H9 (cell line): ENCODE measurements around the gene COPB2. TPM values are rescaled to one million over a fixed set of nuclear protein-coding genes. Genes with fewer than 3 reads are reported as not detected.

Experiments used
- DNase-seq: peaks from one replicate; pipeline ENCODE4 v3.0.0-alpha.2; 2017
- H2AFZ ChIP-seq: one replicate; pipeline ENCODE4 v1.6.1; 2013; ENCODE audit warnings: mild to moderate bottlenecking, low read length, control low read depth, moderate library complexity
- H2AK5ac ChIP-seq: 2 replicates; pipeline ENCODE4 v1.6.1; 2013; ENCODE audit warnings: low read length, control low read depth, mixed read lengths; ENCODE audit not compliant: insufficient read length
- H2BK120ac ChIP-seq: one replicate; pipeline ENCODE4 v1.6.1; 2013; ENCODE audit warnings: low read depth, mild to moderate bottlenecking, low read length, control low read depth, inconsistent platforms; ENCODE audit not compliant: poor library complexity, severe bottlenecking
- H2BK12ac ChIP-seq: 2 replicates; pipeline ENCODE4 v1.6.1; 2013; ENCODE audit warnings: low read length, control low read depth, mixed read lengths, low read depth; ENCODE audit not compliant: insufficient read length
- H2BK15ac ChIP-seq: 2 replicates; pipeline ENCODE4 v1.6.1; 2013; ENCODE audit warnings: low read depth, low read length, control low read depth
- H2BK20ac ChIP-seq: one replicate; pipeline ENCODE4 v1.6.1; 2013; ENCODE audit warnings: low read depth, mild to moderate bottlenecking, low read length, control low read depth, inconsistent platforms; ENCODE audit not compliant: poor library complexity, severe bottlenecking
- H2BK5ac ChIP-seq: 2 replicates; pipeline ENCODE4 v1.6.1; 2013; ENCODE audit warnings: low read length, control low read depth, mixed read lengths; ENCODE audit not compliant: insufficient read length
- H3K14ac ChIP-seq: 2 replicates; pipeline ENCODE4 v1.6.1; 2013; ENCODE audit warnings: low read length, control low read depth; ENCODE audit not compliant: insufficient read depth
- H3K18ac ChIP-seq: 2 replicates; pipeline ENCODE4 v1.6.1; 2013; ENCODE audit warnings: low read depth, mild to moderate bottlenecking, mixed read lengths, low read length, control low read depth; ENCODE audit not compliant: insufficient read length
- H3K23ac ChIP-seq: 2 replicates; pipeline ENCODE4 v1.6.1; 2013; ENCODE audit warnings: low read length, control low read depth, mixed read lengths, low read depth; ENCODE audit not compliant: insufficient read length
- H3K23me2 ChIP-seq: 2 replicates; pipeline ENCODE4 v1.6.1; 2013; ENCODE audit warnings: low read depth, mild to moderate bottlenecking, mixed read lengths, low read length, control low read depth; ENCODE audit not compliant: insufficient read length, poor library complexity, severe bottlenecking
- H3K27ac ChIP-seq: 2 replicates; pipeline ENCODE4 v1.5.1; 2013; ENCODE audit warnings: low read length, control low read depth, mixed read lengths, low read depth; ENCODE audit not compliant: insufficient read length
- H3K27me3 ChIP-seq: 2 replicates; pipeline ENCODE4 v1.6.1; 2013; ENCODE audit warnings: low read length, control low read depth, inconsistent platforms; ENCODE audit not compliant: insufficient read depth
- H3K4ac ChIP-seq: 2 replicates; pipeline ENCODE4 v1.6.1; 2013; ENCODE audit warnings: low read depth, mild to moderate bottlenecking, control low read depth, inconsistent platforms, low read length, moderate library complexity
- H3K4me1 ChIP-seq: 2 replicates; pipeline ENCODE4 v1.6.1; 2013; ENCODE audit warnings: low read length, control low read depth, inconsistent platforms; ENCODE audit not compliant: insufficient read depth
- H3K4me2 ChIP-seq: 2 replicates; pipeline ENCODE4 v1.6.1; 2013; ENCODE audit warnings: low read length, control low read depth, mixed read lengths; ENCODE audit not compliant: insufficient read length, insufficient read depth
- H3K56ac ChIP-seq: 2 replicates; pipeline ENCODE4 v1.6.1; 2013; ENCODE audit warnings: low read depth, mild to moderate bottlenecking, mixed read lengths, low read length, control low read depth; ENCODE audit not compliant: insufficient read length
- H3K79me1 ChIP-seq: 2 replicates; pipeline ENCODE4 v1.6.1; 2013; ENCODE audit warnings: low read depth, mild to moderate bottlenecking, moderate library complexity, low read length, control low read depth, inconsistent platforms; ENCODE audit not compliant: insufficient read depth, poor library complexity, severe bottlenecking
- H3K79me2 ChIP-seq: 2 replicates; pipeline ENCODE4 v1.6.1; 2013; ENCODE audit warnings: low read length, control low read depth, inconsistent platforms; ENCODE audit not compliant: insufficient read depth
- H3K9ac ChIP-seq: 2 replicates; pipeline ENCODE4 v1.6.1; 2013; ENCODE audit warnings: low read length, control low read depth, mixed read lengths; ENCODE audit not compliant: insufficient read length; ENCODE audit errors: extremely low read depth
- H3K9me3 ChIP-seq: one replicate; pipeline ENCODE4 v1.6.1; 2013; ENCODE audit warnings: low read depth, low read length, inconsistent platforms; ENCODE audit not compliant: control insufficient read depth
- H3T11ph ChIP-seq: one replicate; pipeline ENCODE4 v1.6.1; 2013; ENCODE audit warnings: mild to moderate bottlenecking, low read length, control low read depth, inconsistent platforms
- H4K20me1 ChIP-seq: one replicate; pipeline ENCODE4 v1.6.1; 2013; ENCODE audit not compliant: control insufficient read depth, insufficient read length, insufficient read depth
- H4K5ac ChIP-seq: 2 replicates; pipeline ENCODE4 v1.6.1; 2013; ENCODE audit warnings: low read depth, mild to moderate bottlenecking, mixed read lengths, low read length, control low read depth; ENCODE audit not compliant: insufficient read length
- H4K8ac ChIP-seq: replicated peaks from 2 replicates; pipeline ENCODE4 v1.6.1; 2013; ENCODE audit warnings: low read length, control low read depth, mixed read lengths, low read depth; ENCODE audit not compliant: insufficient read length
- H4K91ac ChIP-seq: 2 replicates; pipeline ENCODE4 v1.6.1; 2013; ENCODE audit warnings: low read depth, mild to moderate bottlenecking, moderate library complexity, mixed read lengths, low read length, control low read depth; ENCODE audit not compliant: insufficient read length
- H3K27ac Mint-ChIP-seq, 3 experiments: 2 replicates in 2 of 3; 3 replicates in 1 of 3; pipeline ENCODE4 v1.8.0; 2020 to 2021; ENCODE audit warnings: mixed read lengths in 3 of 3, mild to moderate bottlenecking in 1 of 3, moderate library complexity in 1 of 3
- H3K27me3 Mint-ChIP-seq: 2 replicates; pipeline ENCODE4 v1.8.0; 2021; ENCODE audit warnings: low read depth, mild to moderate bottlenecking, moderate library complexity, mixed read lengths
- H3K36me3 Mint-ChIP-seq, 3 experiments: 2 replicates in 2 of 3; 3 replicates in 1 of 3; pipeline ENCODE4 v1.8.0; 2020 to 2021; ENCODE audit warnings: low read depth in 3 of 3, mixed read lengths in 3 of 3; ENCODE audit not compliant: insufficient read depth in 1 of 3
- H3K4me1 Mint-ChIP-seq, 2 experiments: 2 replicates each; pipeline ENCODE4 v1.8.0; 2020; ENCODE audit warnings: mixed read lengths in 2 of 2
- H3K4me3 Mint-ChIP-seq, 2 experiments: 2 replicates in 1 of 2; 3 replicates in 1 of 2; pipeline ENCODE4 v1.8.0; 2020 to 2021; ENCODE audit warnings: mild to moderate bottlenecking in 2 of 2, mixed read lengths in 2 of 2, moderate library complexity in 1 of 2
- H3K9me3 Mint-ChIP-seq, 2 experiments: 2 replicates in 1 of 2; 3 replicates in 1 of 2; pipeline ENCODE4 v1.8.0; 2020; ENCODE audit warnings: mild to moderate bottlenecking in 2 of 2, mixed read lengths in 2 of 2, moderate library complexity in 1 of 2
- WGBS: extraction: QIAGEN DNeasy Blood & Tissue Kit; methylation state at CpG from one replicate; pipeline ENCODE4 v1.1.7; 2013; ENCODE audit warnings: missing lambda C conversion rate, low lambda C conversion rate, mixed read lengths; ENCODE audit not compliant: insufficient read length; ENCODE audit errors: extremely low coverage; 5-methylcytosine and 5-hydroxymethylcytosine counted together
- total RNA-seq: library from RNA; stranded (reverse); gene quantifications from 2 replicates; pipeline ENCODE4 v1.2.1, GENCODE V29; 2021
- TF ChIP-seq, protein P1 (sequence below): fragments of 200-600 bp; sonication (generic); conservative IDR thresholded peaks from 3 replicates; pipeline ENCODE4 v1.8.0; 2021; ENCODE audit warnings: antibody characterized with exemption, mild to moderate bottlenecking

Gene COPB2
- total RNA-seq, 1 experiment from 2014 or later, result 121 TPM

DNA sequence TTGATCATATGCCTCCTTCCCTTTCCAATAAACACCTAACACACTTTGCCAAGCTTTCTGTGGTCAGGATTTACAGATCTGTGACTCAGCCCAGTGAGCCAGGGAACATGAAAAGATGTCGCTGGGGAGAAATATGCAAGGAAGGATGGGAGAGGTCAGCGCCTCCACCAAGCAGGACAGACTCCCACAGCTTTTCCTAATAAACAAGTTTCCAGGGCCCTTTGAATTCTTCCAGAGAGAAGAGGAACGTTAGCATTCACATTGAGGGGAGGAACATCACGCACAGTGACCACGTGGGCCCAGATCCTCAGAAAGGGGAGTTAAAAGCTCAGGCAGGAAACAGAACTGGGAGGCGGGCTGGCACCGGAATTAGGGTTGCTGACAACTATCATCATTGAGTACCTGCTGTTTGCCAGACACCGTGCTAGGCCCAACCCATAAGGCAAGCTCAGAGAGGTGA, 78.9 kb downstream of the COPB2 start:
- no peaks in the 10 kb centered on the region for H3K4me1 ChIP-seq
- H3K27ac ChIP-seq, result no peak overlapping the region

More for the DNA sequence above, 78.9 kb downstream of the COPB2 start:
- Histone ChIP-seq H3K9me3 (no peaks in the 10 kb centered on the region), H2BK20ac (no peak overlapping the region), H3K4me2 (no peak overlapping the region), H2BK120ac (no peak overlapping the region), H3K18ac (no peak overlapping the region), H3K14ac (no peak overlapping the region), H3K4ac (no peak overlapping the region), H3K23ac (no peak overlapping the region), H4K91ac (no peak overlapping the region), H3K79me1 (no peaks in the 10 kb centered on the region), H3K23me2 (no peaks in the 10 kb centered on the region), H3K79me2 (no peaks in the 10 kb centered on the region), H4K20me1 (no peaks in the 10 kb centered on the region), H3T11ph (no peak overlapping the region), H4K8ac (no peak overlapping the region), H2BK12ac (no peak overlapping the region), H4K5ac (no peak overlapping the region), H3K56ac (no peak overlapping the region), H2AFZ (no peak overlapping the region), H2BK15ac (no peak overlapping the region), H3K9ac (no peak overlapping the region), H2BK5ac (no peak overlapping the region), H3K27me3 (no peaks in the 10 kb centered on the region), H2AK5ac (no peak overlapping the region)
- peaks cover 15% of the 10 kb centered on the region for H3K27me3 Mint-ChIP-seq
- peaks cover 20 to 24% of the 10 kb centered on the region in 2 experiments for H3K4me1 Mint-ChIP-seq
- TF ChIP-seq, protein P1, sequence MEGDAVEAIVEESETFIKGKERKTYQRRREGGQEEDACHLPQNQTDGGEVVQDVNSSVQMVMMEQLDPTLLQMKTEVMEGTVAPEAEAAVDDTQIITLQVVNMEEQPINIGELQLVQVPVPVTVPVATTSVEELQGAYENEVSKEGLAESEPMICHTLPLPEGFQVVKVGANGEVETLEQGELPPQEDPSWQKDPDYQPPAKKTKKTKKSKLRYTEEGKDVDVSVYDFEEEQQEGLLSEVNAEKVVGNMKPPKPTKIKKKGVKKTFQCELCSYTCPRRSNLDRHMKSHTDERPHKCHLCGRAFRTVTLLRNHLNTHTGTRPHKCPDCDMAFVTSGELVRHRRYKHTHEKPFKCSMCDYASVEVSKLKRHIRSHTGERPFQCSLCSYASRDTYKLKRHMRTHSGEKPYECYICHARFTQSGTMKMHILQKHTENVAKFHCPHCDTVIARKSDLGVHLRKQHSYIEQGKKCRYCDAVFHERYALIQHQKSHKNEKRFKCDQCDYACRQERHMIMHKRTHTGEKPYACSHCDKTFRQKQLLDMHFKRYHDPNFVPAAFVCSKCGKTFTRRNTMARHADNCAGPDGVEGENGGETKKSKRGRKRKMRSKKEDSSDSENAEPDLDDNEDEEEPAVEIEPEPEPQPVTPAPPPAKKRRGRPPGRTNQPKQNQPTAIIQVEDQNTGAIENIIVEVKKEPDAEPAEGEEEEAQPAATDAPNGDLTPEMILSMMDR, result no peak
- no peak overlapping the region for H3K4me3 Mint-ChIP-seq
- H3K27ac Mint-ChIP-seq, result no peak overlapping the region
- H3K9me3 Mint-ChIP-seq, result no peaks in the 10 kb centered on the region
- DNase-seq, result no peak
- no CpG with 5 or more reads among the region's 8 CpGs for WGBS
- H3K36me3 Mint-ChIP-seq, result no peaks in the 10 kb centered on the region
